HG03064 (cell line): ENCODE measurements around the gene DENND1B.
"Not testable (repeated sequence)": the region's sequence is repeated elsewhere in the genome, so short reads cannot be mapped to it uniquely, and the experiment has no call there.

Experiments used
- ATAC-seq: cut with Tn5 transposase; IDR thresholded peaks from one replicate; pipeline ENCODE4 v1.9.1; 2021; ENCODE audit warnings: low read depth; ENCODE audit not compliant: unreplicated experiment

The DENND1B gene

DNA sequence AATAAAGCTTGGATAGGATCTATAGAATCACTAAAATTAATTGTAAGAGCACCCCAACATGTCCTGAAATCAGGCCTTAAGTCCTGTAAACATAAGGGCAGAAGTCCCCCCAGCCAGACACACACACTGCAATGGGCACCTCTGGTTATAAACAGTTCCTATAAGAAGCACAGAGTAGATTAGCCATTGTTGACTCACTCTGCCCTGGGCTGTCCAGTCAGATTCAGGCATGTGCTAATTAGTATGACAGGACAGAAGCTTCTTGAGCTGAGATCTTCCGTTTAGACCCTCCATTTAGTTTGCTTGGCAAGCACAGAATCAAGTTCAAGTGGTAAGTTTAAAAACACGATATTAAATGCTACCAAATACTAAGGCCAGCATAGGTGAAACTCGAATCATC is 11.8 kb upstream of the DENND1B start:
- ATAC-seq, result no peak

DNA sequence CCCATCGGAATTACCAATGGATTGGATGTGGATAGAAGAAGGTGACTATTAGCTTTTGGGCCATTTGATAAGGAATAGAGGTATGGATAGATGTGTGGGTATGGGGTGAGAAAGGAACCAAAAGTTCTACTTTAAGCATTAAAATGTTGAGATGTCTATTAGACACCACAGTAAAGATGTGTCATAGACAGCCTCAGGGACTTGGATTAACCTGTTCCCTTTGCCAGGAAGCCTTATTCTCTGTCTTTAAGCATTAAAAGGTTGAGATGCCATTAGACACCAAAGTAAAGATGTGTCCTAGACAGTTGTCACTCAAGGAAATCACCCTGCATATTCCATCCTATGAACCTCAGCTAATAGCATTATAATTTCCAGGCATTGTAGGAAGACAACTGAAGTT is 11.0 kb upstream of the DENND1B start:
- ATAC-seq, result no peak

DNA sequence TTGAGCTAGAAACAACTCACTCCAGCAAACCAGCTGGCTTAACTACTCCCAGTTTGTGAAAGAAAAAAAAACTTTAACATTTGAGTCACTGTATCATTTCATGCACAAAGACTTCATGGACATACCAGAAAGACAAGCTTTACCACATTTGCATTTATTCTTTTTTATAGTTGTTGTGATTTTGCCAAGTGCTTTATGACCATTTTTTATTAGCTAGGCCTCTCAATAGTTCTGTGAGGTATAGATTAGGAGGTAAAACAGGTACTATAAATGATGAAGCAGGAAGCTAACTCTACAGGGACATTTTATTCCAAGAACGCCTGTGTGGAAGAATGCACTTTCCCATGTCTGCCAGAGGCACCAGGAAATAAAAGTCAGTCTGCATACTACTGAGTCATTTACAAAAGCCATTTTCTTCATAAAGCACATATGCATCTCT is 8.2 kb upstream of the DENND1B start:
- ATAC-seq, result no peak

DNA sequence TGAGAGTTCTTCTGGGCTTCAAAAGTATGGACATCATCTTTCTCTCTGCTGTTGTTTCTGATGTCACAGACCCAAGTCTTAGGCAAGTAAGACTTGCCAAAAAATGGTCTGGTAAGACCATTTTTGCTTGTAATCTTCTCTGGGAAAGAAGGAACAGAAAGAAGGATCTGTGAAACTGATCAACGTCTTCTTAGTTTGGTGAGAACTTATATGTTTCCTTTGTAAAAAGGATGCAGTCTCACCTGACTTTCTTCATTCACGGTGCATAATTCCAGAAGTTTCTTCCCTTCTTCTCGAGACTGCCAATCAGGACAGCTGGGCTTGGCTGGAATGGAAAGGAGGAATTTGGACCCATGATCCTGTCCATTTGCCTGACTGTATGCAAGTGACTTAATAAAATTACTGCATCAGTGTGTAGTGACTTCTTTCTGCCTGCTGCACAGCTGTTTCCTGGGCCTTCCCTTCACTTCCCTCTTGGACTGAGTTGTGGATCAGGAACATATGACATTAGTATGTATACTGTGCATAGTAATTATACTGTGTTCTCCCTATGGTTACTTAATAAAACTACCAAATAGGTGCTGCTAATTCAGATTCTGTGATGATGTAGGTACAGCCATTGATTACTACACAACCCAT is 7.6 kb upstream of the DENND1B start:
- no peak for ATAC-seq

DNA sequence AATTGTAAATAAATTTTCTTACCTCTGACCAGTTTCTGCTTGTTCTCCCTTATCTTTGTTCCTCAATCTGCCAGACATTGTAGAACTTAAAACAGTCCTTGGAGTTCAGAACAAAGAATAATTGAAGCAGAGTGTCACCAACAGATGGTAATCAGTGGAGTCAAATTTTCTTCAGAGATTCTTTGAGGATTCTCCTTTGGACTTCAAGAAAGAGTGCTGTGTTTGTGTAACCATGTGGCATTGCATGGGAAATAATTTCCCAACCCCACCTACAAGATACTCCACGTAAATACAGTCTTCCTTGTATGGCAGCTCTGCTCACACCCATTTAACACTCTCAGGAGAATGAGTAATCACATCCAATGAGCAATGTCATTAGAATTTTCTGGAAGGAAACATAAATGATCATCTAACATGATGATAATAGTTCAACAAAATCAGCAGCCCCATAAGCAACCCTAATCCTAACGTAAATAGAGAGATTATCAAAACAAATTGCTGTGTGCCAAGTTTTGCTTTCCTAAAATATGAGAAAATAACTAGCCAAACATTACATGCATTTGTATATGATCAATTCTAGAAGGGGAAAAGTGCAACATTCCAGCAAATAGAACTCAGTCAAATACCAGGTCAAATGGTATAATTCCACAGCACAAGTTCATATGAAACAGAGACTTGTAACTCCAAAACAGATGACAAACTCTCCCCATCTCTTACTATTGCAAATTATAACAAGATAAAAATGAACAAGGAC is 6.9 kb upstream of the DENND1B start:
- ATAC-seq, result no peak

DNA sequence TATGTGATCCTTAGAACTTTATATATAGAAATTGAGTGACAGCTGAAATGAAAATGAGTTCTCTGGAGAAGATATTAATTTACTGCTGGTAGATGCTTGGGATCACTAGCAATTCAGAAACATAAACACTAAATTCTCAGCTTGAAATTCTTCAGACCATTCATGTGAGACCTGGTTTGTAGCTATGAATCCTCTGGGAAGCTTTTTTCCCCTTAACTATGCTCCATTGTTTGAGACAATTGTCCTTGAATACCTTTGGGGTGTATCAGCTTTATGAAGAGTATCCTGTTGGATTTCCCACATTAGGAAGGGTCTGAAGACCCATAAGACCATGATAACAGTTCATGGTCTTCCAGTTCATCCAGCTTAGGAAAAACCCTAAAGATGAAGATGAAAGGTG is 4.6 kb upstream of the DENND1B start:
- ATAC-seq, result no peak

DNA sequence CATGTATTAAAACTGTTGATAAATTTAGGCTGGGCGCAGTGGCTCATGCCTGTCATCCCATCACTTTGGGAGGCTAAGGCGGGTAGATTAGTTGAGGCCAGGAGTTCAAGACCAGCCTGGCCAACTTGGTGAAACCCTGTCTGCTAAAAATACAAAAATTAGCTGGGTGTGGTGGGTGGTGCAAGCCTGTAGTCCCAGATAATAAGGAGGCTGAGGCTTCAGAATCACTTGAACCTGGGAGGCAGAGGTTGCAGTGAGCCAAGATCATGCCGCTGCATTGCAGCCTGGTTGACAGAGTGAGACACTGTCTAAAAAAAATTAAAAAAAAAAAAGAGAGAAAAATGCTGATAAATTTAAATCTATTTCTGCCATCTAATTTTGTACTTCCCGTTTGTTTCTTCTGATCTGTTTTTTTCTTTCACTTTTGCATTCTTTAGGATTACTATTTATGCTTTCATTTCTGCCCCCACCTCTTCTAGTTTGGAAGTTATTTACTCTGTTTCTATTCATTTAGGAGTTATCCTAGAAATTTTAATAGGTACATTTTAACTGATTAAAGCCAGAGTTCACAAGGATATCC is 3.2 kb upstream of the DENND1B start:
- no peak for ATAC-seq

DNA sequence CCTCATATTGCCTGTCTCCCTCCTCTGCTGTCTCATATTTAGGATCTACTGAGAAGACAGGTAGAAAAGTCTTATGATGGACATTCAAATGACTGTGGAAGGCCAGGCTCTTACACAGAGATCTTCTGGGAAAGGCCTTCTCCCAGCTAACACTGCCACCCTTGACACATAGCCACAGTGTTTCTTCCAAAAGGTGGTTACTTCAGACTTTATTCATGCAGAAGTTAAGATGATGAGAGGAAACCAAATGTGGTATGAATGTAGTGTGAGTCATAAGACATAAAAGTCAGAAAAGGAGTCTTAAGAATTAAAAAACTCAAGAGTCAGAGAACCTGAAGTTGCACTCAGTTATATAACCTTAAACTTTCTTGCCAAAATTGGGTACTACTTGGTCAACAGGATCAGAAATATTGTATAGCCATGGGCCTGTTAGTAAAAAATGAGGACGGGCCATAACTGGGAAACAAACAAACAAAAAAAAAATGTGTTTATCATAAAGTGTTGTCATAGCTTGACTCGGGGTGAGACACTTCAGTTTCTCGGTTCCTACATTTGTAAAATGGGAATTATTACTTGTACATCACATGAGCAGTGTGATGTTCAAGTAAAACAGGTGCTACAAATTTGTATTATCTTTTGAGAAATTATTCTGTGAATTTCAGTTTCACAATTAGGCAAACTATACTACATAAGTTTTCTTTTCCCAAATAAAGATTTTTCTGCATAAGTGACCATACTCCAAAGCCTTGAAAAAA is 1.2 kb upstream of the DENND1B start:
- no peak for ATAC-seq

DNA sequence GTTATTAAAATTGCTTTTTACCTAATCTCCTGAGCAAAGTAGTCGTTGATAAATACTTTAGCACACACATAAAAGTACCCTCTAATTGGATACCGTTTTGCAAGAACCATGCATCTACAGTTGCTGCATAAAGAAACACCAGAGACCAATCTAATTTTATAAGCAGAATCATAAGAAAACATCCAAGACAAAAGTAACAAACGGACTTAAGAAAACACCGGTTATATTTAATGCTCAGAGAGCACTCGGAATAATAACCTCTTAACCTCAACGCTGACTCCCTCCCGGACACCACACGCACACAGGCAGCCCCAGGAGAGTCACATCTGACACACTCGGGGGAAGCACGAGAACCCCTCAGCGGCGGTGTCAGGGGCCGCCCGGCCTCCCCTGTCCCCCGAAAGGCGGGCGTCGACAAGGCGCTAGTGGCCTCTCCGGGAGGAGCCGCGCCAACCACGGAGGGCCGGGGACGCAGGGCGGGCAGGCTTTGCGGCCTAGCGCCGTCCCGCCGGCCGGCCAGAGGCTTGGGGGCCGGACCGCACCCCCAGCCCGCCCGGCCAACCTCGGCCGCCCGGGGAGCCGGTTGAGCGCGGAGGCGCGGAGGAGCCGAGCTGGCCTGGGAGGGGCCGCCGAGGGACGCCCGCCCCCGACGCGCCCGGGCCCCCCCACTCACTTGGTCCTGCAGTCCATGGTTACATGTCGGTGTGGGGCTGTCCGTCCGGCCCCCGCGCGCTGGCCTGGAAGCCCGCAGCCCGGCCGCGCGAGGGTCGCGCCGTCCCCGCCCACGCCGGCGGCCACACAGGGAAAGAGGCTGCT is 606 bp downstream of the DENND1B start:
- peak; percentile 30 for ATAC-seq

DNA sequence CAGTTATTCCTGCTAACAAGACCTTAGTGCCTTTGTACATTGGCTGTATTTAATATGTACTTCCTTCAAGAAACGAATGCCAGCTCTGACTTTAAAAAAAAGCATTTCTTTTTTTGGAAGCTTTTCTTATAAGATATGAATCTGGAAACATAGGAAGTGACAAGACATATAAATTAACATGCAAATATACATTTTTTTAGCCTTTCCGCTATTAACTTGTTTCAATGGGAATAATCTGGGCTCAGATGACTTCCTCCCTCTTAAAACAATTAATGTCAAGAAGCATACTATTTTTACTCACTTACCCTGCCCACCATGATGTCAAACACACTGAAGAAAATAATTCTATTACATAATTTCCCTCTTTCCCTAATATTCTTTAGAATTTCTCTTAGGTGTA is 1.4 kb downstream of the DENND1B start:
- no peak for ATAC-seq

DNA sequence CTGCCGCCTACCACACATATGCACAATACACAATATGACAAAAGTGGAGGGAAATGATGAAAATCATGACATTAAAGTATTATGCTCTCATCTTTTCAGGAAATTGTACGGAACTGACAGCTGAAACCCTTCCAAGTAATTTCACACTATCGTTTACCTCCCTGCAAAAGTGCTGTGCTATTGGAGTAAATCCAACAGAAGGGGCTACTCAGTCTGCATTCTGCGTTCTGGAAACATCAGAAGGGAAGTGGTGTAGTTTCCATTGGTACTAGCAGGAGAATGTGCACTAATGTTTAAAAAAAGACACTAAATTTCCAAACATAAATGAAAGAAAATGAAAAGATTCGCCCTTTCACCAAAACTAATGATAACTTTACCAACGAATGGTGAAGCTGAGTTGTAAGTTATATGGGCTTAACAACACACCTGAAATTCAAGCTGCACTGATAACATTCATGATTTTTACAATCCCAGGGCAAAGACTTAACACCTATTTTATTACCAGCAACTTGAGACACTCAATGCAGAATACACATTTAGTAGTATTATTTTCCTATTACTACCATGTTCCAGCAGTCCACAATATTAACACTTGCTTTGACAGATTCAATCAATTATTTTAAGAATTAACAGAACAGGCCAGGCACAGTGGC is 3.2 kb downstream of the DENND1B start:
- no peak for ATAC-seq

DNA sequence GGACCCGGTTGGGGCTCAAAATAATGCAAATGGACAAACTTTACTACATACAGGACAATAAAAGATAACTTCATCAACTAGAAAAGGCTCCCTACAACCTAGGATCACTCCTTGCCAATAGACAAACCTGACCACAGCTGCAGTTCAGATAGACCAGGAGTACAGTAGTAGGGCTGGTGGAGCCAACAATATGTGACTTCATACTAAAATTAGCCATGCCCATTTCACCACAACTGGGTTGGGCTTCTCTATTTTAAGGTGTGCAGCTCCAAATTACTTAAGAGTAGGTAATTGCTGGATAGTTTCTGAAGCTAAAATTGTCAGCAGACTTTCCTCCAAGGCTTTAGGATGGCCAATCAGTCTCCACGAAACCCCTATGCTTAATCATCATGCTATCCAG is 3.9 kb downstream of the DENND1B start:
- no peak for ATAC-seq

DNA sequence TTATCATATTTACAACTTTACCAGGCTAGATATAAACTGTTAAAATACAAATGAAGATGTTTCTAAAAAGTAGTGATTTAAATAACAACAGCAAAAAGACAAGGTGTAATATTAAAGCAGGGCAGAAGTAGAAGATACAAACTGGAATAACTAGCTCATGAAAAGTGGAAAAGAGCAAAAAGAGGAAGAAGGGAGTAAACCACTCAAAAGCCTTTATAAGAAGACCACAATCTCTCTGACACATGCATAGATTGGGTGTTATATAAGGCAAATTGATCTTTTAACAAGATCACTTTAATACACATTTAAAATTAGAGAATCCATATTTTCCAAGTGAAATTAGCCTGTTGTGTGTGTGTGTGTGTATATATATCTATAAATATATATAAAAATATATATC is 5.0 kb downstream of the DENND1B start:
- no peak for ATAC-seq

DNA sequence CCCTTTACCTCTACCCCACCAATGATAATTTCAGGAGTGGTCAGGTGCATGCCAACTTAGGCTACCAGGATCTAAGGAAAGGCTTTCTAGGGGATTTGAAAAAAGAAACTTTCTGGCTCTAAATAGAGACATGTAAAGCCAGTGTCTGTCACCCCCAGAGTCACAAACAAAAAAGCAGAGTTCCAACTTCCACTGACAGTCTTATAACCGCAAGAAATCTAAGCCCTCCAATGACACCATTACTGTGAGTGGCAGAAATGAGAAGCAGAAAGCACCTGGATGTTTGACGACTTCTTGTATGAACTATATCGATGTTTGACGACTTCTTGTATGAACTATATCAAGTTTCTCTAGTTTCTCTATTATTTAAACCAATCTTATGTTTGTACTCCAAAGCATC is 6.0 kb downstream of the DENND1B start:
- no peak for ATAC-seq

DNA sequence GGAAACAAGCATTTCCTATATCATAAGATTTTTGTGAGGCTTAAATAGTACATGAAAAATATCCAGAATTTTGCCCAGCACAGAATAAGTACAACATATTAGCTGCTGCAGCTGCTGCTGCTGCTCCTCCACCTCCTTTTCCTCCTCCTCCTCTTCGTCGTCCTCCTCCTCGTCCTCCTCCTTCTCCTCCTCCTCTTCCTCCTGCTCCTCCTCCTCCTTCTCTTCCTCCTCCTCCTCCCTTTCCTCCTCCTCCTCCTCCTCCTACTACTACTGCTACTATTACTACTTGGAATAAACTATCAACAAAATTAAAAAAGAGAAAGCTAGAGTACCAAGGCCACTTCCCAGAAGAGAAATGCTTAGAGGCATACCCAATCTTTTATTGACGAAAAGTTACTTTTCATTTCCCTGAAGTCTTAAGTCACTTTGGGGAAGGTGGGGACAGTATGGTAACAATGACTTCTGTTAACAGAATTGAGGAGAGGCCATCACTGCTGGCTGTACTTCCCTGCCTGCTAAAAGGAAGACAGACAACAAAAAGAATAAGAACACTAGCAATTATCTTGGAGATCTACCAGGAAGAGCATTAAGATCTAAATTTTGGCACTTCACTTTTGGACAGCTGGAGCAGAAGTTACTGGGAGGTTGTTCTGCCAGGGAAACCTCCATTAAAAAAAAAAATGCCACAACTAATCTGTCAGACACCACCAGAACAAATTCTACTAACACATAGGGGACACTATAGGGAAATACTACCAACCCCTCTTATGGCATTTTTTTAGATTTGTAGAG is 7.1 kb downstream of the DENND1B start:
- ATAC-seq, result no peak

DNA sequence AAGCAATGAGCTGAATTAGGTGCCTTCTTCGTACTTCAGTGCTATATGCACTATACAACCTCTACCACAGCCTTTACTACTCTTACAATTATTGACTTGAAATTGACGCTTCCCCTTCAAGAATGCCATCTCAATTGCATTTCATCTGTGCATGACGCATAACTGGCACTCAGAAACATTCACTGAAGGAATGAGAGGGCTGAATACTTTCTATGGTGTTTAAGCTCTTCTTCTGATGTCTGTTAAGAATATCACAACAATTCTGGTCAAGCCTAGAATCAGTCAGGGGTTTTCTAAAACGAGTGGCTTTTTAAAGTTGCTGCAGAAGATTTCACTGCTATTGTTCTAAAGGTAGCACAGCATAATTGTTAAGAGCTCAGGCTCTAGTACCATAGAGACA is 11.5 kb downstream of the DENND1B start:
- no peak for ATAC-seq

DNA sequence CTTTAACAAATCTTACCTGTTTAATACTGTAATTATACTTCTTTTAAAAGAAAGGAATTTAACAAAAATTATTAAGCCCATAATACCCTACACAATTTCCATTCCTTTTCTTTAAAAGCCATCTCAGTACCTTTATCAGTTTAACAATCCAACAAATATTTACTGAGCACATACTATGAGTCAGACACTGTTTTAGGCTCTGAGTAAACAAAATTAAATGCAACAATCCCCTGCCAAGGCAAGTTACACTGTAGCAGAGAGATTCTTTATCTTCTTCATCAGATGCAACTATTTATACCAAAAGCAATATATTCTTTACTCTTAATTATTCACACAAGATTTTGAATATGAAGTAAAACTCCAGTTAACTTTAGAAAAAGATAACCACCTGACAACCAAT is 12.0 kb downstream of the DENND1B start:
- ATAC-seq, result no peak

DNA sequence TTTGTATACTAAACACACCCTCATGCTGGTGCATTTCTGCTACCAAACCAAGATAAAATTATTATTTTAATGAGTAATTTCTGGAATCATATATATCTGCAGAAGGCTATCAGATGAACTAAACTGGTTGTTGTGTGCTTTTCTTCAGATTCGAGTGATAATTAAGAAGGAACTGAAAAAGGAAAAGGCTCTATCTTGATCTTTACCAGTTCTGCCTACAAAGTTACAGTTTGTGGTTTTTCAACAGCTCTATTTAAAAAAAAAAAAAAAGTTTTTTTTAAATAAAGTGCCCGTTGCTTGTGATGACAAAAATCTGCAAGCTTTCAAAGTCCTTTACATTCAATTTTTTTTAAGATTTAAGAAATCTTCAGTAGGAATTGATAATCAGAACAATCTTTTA is 13.6 kb downstream of the DENND1B start:
- ATAC-seq, result no peak

DNA sequence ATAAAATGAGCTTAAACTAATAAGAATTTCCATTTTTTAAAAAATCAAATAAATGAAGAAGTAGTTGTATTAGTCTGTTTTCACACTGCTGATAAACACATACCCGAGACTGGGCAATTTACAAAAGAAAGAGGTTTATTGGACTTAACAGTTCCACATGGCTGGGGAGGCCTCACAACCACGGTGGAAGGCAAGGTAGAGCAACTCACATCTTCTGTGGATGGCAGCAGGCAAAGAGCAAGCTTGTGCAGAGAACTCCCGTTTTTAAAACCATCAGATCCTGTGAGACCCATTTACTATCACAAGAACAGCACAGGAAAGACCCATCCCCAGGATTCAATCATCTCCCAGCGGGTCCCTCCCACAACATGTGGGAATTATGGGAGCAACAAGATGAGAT is 19.7 kb downstream of the DENND1B start:
- not testable (repeated sequence) for ATAC-seq
